Stimulated activated CD8-positive, alpha-beta memory T cell treated with anti-CD3 and anti-CD28 coated beads, Interleukin-12 subunit alpha, Interleukin-12 subunit beta, amount 100 ng/mL, for 1 hour (primary cell): ENCODE results near the gene SOWAHC.

Source experiments
- DNase-seq: peaks from one replicate; pipeline ENCODE4 v3.0.0-alpha.2; 2020; ENCODE audit warnings: low read depth

Gene SOWAHC

DNA sequence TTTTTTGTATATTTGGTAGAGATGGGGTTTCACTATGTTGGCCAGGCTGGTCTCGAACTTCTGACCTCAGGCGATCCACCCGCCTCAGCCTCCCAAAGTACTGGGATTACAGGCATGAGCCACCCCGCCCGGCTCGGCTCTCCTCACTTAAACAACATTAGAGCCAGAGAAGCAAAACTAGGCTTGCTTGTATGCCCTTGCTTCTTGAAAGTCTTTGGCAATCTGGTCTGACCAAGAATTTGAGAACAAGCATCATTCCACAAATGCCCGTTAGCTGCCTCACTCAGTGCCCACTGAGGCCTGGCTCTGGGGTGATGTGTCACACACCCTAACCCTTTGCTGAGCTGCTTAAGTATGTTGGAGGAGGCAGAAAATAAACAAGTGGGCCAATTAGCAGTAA, 33.5 kb downstream of the SOWAHC start:
- no peak for DNase-seq

DNA sequence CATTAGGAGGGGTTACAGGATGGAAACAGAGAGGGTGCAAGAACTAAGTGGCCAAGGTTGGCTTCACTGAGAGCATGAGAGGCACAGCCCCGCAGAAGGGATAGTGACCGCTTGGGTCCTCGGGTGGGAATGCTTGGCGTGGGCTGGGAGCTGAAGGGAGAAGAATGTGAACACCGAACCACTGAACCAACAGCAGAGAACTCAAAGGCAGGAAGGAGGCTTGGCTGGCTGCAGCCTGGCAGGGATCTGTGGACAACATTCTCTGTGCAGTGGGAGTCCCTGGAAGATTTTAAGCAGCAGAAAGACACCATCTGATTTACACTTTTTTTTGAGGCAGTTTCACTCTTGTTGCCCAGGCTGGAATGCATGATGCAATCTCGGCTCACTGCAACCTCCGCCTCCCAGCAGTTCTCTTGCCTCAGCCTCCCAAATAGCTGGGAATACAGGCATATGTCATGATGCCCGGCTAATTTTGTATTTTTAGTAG, 33.9 kb downstream of the SOWAHC start:
- no peak for DNase-seq

DNA sequence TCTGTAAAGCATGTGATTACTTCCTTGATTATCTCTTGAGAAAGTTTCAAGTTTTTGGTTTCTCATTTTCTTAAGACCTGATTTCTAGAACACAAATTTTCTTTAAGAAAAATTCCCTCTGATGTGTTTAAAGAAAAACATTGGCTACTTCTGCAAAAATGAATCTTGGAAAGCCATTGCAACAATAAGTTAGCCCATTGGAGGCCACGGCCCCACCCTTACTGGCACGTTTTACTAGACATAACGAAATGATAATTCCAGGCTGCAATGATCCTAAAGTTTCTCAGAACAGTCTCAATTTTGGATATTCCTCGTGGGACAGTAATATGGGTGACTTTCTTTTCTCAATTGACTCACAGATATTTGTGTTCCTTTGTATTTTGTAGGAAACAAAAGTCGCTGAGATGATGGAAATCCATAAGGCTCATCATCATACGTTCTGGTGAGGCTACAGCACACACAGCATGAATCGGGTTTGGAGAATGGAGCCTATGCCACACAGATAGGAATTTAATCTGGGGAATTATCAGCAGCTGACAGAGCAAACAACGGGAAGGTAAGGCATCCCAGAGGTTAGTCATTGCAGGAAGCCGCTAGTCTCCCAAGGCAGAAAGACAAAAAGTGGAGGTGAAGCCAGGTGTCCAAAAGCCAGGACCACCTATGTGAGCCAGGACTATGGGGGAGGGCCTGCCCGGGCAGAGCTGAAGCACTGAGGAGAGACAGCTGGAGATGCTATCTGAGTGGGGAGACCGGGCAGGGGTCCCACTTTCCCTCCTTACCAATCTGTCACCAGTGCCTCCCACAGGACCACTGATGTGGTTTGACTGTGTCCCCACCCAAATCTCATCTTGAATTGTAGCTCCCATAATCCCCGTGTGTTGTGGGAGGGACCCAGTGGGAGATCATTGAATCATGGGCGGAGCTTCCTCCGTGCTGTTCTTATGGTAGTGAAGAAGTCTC, 35.9 kb downstream of the SOWAHC start:
- no peak for DNase-seq

DNA sequence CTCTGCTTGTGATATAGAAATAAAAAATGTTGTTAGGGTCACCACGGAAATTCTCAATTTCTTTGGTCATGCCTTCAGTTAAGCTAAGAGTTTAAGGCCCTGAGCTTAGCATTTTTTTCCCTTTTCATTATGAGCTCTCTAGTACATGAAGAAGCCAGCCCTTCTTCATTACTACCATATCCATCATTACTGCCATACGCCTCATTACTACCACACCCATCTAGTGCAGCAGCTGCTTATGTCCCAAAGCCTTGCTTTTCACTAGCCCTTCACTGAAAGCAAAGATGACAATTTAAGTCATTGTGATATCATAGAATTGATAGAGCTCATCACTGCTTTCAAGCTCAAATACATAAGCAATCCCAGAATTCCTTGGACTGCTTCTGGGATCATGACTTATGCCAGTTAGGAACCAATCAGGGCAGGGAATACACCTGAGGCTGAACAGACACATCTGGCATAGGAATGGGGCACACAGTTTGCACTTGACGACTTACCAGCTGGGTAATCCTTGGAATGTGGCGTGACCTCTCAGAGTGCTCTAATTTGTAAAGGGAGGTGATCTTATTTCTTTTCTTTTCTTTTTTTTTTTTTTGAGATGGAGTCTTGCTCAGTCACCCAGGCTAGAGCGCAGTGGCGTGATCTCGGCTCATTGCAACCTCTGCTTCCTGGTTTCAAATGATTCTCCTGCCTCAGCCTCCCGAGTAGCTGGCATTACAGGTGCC, 40.3 kb downstream of the SOWAHC start:
- DNase-seq = no peak

DNA sequence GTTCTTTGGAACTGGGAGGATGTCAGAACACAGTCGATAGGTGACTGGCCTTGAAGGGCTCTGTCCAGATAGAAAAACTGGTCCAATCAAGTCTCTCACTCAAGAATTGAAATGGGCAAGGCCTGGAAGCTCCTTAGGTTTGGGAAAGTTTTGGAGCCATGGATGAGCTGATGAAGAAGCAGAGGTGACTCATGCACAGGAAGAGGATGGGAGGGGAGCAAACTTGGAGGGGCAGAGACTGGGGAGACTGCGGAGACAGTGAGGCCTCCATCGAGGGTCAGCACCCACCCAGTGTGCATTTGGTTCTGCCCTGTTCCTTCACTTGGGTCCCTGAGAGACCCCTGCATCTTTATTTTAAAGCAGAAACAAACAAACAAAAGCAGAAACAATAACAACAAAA, 41.1 kb downstream of the SOWAHC start:
- no peak for DNase-seq

DNA sequence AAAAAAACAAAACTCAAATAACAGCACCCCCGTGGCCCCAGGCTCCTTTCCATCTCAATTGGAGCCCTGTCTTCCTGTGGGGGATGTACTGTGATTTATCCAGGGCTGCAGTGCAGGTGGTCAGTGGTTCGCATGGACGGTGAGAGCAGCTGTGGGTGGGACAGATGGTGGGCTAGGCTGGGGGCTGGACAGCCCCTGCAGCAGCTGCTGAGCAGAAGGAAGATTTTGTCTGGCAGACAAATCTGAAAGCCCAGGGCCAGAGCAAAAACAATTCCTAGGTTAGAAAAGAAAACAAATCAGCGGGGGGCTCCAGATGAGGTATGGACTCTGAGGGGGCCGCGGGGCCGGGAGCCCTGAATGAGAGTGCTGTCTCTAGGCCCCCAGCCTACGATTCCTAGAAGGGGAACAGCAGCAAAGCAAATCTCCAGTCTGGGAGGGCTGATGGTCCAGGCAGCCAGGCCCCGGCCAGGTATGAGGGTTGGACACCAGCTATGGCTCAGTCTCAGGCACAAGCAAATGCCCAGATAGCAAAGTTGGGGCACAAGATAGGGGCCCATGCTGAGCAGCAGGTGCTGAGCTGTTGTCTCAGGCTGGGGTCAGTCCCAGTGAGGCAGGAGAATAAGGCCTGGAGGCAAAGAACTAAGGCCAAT, 45.4 kb downstream of the SOWAHC start:
- DNase-seq = no peak

DNA sequence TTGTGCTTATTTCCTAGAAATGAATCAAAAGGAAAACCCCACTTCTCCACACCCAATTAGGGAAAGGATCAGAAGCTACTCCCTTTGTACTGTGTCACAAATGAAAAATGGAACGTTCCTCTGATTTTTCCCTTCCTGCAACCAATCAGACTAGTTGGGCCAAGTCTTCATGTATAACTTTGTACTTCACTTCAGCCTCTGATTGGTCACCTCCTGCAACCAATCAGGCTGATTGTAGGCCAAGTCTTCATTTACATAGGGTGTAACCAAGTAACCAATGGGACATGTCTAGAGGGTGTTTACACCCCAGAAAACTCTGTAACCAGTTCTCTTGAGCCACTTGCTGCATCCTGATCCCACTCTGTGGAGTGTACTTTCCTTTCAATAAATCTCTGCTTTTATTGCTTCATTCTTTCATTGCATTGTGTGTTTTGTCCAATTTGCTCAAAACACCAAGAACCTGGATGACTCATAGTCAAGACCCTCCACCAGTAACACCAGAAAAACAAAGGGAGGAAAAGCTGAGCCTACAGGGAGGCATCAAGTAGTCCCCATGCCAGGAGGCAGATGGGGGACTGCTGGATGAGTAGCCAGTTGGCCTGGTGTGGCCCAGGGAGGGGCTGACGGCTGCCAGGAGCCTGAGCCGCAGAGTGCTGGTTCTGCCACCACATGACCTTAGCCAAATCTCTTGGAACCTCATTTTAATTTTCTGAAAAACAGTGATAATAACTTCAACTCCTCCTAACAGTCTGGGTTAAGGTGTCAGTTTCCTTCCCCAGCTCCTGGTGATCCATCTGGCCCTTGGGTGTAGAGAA, 46.1 kb downstream of the SOWAHC start:
- no peak for DNase-seq

DNA sequence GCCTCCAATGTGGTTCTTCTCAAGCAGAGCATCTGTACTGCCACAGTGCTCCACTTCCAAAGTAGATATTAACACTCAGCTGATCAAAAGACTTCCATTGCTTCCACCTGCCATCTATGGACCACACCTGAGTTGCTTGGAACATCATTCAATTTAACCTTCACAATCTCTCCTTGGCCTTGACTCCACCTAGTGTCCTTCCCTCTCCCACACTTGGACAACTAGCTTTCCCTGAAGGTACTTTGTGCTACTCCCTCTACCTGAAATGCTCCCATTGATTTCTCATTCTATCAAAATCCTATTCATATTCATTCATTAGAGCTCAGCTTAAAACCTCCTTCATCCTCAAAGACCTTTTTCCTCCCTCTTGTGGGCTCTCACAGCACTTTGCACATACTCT, 48.7 kb downstream of the SOWAHC start:
- DNase-seq = no peak

DNA sequence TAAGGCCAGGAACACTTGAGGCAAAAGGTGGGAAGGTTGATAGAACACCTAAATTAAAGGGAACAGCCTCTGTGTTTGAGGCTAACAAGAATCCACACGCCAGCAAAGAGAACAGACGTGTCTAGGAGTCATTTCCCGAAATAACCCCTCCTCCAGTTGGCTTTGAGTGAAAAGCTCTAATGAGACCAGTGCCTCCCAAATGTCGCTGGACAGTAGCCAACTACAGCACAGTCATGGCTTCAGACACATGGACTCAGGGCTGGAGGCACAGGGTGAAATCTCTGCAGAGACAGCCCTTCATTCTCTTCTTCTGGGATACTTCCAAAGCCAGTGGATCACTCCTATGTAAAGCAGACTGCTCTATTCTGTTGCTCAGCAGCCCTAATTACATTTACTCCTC, 49.6 kb downstream of the SOWAHC start:
- no peak for DNase-seq

DNA sequence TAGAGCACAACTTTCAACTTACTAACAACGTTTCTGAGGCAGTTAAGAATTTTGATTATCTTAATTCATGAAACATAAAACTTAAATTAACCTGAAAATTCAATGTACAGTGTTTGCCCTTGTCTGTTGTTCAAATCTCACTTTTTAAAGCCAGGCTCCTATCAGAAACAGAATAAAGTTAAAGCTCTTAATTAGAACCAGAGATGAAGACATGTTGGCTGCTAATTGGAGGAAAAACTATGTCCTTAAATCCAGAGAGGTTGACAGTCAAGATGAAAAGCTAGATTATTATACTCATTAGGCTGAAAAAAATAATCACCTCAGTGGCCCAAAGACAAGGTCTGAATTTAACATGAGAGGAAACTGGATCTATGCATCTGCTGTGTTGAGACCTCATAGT, 52.3 kb downstream of the SOWAHC start:
- no peak for DNase-seq
